ENCODE results near the gene PPP3R1.

GRCh38 chr2:68287580-68288441 lies 35.5 kb upstream of the PPP3R1 start:
- TF ChIP-seq NCOR1 (IDR thresholded peaks at IDR 0.05) = no peak
- TF ChIP-seq, protein P1, sequence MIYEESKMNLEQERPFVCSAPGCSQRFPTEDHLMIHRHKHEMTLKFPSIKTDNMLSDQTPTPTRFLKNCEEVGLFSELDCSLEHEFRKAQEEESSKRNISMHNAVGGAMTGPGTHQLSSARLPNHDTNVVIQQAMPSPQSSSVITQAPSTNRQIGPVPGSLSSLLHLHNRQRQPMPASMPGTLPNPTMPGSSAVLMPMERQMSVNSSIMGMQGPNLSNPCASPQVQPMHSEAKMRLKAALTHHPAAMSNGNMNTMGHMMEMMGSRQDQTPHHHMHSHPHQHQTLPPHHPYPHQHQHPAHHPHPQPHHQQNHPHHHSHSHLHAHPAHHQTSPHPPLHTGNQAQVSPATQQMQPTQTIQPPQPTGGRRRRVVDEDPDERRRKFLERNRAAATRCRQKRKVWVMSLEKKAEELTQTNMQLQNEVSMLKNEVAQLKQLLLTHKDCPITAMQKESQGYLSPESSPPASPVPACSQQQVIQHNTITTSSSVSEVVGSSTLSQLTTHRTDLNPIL (CRISPR knock-in tag; IDR thresholded peaks at IDR 0.05) = no peak
- no peak for TF ChIP-seq RBM25 (IDR thresholded peaks at IDR 0.05; ENCODE audit: low read depth, low read length, severe bottlenecking)
- no peak for TF ChIP-seq EHMT2 (IDR thresholded peaks at IDR 0.05)
- TF ChIP-seq EP300 (IDR thresholded peaks at IDR 0.05; ENCODE audit: low read length) = no peak; the same call in none of the 2 replicates
- TF ChIP-seq ZBTB33 (CRISPR knock-in tag; IDR thresholded peaks at IDR 0.05) = no peak
- no peak for TF ChIP-seq CBX3 (IDR thresholded peaks at IDR 0.05; ENCODE audit: borderline replicate concordance in 1 of 2, low read length in 2 of 2)

All from K562 (cell line).